GM12865 (cell line): ENCODE measurements around the gene RAB6B.
A peak's percentile ranks its signal among the peaks of the same experiment; 100 is the strongest.

ENCODE experiments used
- DNase-seq: peaks from one replicate; pipeline ENCODE4 v3.0.0; 2010; ENCODE audit warnings: low read depth
- H3K4me3 ChIP-seq: 2 replicates; pipeline ENCODE4 v1.5.1; 2011; ENCODE audit warnings: mild to moderate bottlenecking, low read depth, low read length, control low read depth
- TF ChIP-seq, protein P1 (sequence below): IDR thresholded peaks from 2 replicates; pipeline ENCODE4 v1.5.1; 2011; ENCODE audit warnings: low read length, control low read depth, low read depth, inconsistent platforms; ENCODE audit not compliant: insufficient read depth; ENCODE audit errors: missing control alignments

RAB6B gene

DNA sequence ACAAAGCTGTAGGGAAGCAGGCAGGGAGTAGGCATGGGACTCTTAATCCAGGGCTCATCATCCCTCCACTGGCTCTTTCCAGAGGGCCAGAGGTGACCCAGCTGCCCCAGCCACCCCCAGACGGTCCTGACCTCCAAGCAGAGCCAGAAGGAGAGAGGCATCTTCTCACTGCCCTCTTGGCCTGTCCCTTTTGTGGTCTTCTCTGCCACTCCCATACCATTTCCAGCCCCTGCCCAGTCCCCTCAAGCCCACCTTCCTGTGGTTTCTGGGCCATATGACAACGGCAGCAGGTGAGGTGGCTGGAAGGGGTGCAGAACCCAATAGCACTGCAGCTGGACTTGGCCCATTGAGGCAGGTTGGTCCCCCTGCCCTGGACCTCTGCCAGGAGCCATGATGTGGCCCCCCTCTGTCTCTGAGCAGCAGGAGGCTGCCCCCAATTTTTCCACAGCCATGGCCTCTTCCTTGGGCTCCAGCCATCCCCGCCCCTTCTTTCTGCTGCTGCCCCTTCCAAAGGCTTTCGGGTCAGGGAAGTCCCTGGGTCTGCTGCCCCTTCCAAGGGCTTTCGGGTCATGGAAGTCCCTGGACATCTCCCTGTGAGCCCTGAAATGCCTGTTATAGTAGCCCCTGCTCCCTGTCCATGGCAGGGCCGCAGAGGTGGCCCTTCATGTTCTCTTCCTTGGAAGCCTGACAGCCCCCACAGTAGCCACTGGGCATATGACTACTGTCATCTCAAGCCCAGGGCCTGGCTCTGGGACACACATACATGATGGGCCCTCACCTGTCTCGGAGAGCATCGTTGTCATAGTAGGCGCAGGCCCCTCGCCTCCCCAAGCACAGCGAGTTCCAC, 39.5 kb upstream of the RAB6B start:
- no peak for DNase-seq
- H3K4me3 ChIP-seq: no peak overlapping the region
- TF ChIP-seq, protein P1, sequence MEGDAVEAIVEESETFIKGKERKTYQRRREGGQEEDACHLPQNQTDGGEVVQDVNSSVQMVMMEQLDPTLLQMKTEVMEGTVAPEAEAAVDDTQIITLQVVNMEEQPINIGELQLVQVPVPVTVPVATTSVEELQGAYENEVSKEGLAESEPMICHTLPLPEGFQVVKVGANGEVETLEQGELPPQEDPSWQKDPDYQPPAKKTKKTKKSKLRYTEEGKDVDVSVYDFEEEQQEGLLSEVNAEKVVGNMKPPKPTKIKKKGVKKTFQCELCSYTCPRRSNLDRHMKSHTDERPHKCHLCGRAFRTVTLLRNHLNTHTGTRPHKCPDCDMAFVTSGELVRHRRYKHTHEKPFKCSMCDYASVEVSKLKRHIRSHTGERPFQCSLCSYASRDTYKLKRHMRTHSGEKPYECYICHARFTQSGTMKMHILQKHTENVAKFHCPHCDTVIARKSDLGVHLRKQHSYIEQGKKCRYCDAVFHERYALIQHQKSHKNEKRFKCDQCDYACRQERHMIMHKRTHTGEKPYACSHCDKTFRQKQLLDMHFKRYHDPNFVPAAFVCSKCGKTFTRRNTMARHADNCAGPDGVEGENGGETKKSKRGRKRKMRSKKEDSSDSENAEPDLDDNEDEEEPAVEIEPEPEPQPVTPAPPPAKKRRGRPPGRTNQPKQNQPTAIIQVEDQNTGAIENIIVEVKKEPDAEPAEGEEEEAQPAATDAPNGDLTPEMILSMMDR: no peak

DNA sequence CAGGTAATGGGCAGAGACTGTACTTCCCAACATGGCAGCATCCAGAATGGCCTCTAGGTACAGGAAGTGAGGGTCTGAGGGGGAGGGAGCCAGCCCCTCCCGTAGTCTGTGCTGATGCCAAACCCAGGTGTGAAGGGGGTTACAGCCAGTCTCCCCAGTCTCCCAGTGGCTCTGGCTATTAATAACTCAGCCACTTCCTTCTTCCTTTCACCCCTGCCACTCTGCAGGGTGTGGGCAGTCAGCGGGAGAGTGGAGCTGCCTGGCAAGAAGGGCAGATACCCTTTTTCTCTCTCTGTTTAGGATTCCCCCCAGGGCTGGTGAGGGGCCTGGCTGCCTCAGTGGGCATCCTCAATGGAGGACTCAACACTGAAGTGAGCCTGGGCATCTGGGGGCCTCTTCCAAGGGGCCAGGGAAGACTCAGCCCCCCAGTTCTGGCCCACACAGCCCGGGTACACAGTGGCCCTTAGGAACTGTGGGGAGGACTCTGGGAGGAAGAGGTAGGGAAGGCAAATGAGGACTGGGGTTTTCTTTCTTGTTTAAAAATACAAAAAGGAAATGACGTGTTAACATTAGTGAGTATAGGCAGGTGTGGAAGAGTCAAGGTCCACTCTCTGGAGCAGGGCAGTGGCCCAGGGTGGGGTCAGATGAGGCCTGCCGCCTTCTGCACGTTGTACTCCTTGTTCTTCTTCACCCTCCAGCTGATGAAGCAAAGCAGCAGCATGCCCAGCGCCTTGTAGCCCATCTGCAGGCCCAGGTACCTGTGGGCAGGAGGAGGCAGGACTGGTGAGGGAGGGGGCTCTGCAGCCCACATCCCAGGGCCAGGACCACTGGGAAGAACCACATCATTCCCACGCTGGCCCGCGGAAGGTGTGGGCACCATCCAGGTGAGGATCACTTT, 38.6 kb upstream of the RAB6B start:
- DNase-seq: no peak
- TF ChIP-seq, protein P1: no peak
- no peak overlapping the region for H3K4me3 ChIP-seq

DNA sequence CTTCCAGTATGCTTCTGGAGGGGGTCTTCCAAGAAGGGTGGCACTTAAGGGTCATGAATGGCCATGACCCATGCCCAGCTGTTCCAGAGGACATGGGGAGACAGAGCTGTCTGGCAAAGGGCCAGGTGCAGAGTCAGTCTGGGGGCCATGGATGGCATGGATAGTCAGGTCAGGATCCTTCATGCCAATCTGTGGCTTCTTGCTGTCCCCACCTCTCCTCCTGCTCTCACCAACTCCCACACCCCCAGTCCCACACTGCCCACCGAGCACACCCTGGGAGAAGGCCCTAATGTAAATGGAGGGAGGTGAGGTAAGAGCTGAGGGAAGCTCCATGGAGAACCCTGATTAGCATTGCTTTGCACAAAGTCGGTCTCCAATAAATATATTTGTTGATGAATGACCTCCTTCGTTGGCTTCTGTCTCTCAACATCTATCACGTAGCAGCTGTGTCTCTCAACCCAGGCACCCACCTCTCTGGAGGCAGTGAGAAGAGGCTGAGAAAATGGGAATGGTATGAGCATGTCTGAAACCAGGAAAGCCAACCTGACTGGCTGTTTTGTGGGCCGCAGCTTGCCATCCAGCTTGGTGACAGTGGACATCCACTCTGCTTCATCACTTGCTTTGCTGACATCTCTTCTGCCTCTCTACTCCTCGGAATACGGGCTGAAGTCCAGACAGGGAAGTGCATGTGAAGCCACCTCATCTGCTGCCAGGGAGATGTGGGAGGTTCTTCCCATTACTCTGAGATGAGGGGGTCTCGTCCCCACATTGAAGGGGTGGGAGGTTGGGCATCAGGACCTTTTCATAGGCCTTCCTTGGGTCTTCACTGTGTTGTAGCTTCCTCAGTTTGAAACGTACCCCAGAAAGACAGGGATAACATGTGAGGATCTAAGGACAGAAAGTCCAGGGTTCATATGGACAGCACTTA, 37.7 kb upstream of the RAB6B start:
- TF ChIP-seq, protein P1: no peak
- H3K4me3 ChIP-seq: no peak overlapping the region
- DNase-seq: no peak

DNA sequence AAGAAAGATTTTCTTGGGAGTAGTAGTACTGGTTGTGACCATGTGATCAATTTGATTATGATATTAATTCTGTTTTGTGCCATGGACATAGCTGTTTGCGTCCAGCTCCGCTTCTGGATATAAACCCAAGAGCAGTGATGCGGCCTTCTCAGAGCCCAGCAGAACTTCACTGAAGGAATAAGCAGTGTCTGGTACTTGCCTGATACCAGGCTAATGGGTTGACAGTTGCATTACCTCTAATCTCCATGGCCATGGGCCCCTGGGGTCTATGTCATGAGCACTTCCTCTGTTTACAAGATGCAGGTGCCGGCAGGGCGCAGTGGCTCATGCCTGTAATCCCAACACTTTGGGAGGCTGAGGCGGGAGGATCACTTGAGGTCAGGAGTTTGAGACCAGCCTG, 36.3 kb upstream of the RAB6B start:
- H3K4me3 ChIP-seq: no peak overlapping the region
- TF ChIP-seq, protein P1: no peak
- DNase-seq: no peak

DNA sequence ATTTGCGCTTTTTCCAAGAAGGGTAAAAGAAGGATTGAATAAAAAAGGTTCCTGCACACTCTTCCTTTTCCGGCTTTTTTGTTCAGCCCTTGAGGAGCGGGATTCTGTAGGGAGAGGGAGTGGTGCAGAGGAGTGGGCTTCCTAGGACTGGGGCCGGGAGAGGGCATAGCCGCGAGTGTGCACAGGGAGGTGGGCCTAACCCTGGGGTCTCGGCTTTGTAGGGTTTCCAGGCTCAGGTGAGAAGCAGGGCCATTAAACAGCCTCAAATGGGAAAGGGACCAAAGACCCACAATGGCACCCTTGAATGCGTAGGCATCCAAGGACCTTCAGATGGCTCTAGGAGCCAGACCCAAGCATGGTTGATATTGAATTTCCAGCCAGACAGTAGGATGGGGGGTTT, 35.4 kb upstream of the RAB6B start:
- TF ChIP-seq, protein P1: no peak
- H3K4me3 ChIP-seq: no peak overlapping the region
- DNase-seq: no peak

DNA sequence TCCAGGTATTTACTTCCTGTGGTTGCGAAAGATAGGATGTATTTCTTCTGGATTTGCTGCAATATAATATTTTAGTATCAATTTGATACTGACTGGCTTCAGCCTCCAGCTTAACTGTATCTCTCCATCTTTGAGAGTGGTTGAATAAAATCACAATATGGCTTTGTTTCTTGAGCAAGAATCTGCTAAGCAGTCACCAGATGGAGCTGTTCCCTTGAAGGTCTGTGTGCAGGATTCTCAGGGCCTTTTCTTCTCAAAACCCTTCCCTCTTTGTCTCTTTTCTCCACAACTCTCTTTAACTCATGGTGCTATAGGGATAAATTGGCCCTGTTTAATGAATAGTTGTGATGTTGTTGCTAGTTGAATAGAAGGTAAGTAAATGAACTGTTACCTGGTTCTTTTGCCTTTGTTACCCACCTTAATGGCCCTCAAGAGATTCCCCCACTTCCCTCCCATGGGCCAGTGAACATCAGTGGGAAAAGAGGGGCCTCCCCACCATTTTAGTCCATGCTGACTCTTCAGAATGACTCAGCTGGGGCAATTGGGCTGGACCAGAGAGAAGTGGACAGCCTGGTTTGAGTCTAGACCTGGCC, 34.8 kb upstream of the RAB6B start:
- TF ChIP-seq, protein P1: peak; percentile 54
- peak; percentile 59 for DNase-seq
- H3K4me3 ChIP-seq: no peak overlapping the region
